SK-N-SH treated with all-trans-retinoic acid at 6 μM for 48 hours (cell line): ENCODE results near the gene CAMK4.

Source experiments
- ATAC-seq: fragments of 200-7000 bp; cut with Tn5 transposase; 3 replicates; pipeline ENCODE4 v1.9.1; 2020; ENCODE audit warnings: mild to moderate bottlenecking, moderate library complexity
- ARNTL ChIP-seq: fragments of 450-650 bp; formaldehyde crosslinking; IDR thresholded peaks from 2 replicates; pipeline ENCODE4 v1.5.0; 2020; ENCODE audit warnings: low read depth, mild to moderate bottlenecking, moderate library complexity, borderline replicate concordance
- BACH2 ChIP-seq: fragments of 250-450 bp; sonication (Bioruptor Pico); IDR thresholded peaks from 2 replicates; pipeline ENCODE4 v1.9.0; 2021; ENCODE audit warnings: mild to moderate bottlenecking, borderline replicate concordance
- CREB5 ChIP-seq: fragments of 250-450 bp; sonication (Bioruptor Pico); IDR thresholded peaks from 2 replicates; pipeline ENCODE4 v1.5.1; 2020; ENCODE audit warnings: low read depth, mild to moderate bottlenecking, moderate library complexity
- CSDC2 ChIP-seq: fragments of 250-450 bp; sonication (Bioruptor Pico); IDR thresholded peaks from 2 replicates; pipeline ENCODE4 v1.5.0; 2020; ENCODE audit warnings: mild to moderate bottlenecking, moderate library complexity
- CSRNP3 ChIP-seq: fragments of 250-450 bp; sonication (Bioruptor Pico); IDR thresholded peaks from 2 replicates; pipeline ENCODE4 v1.5.1; 2021; ENCODE audit warnings: mild to moderate bottlenecking, moderate library complexity
- GLIS3 ChIP-seq: fragments of 250-450 bp; sonication (Bioruptor Pico); IDR thresholded peaks from 2 replicates; pipeline ENCODE4 v1.5.0; 2020; ENCODE audit warnings: mild to moderate bottlenecking, moderate library complexity
- ISL1 ChIP-seq: fragments of 250-450 bp; sonication (Bioruptor Pico); IDR thresholded peaks from 2 replicates; pipeline ENCODE4 v2.1.2; 2022; ENCODE audit warnings: mild to moderate bottlenecking, moderate library complexity
- PATZ1 ChIP-seq: fragments of 250-450 bp; sonication (Bioruptor Pico); IDR thresholded peaks from 2 replicates; pipeline ENCODE4 v1.8.0; 2020; ENCODE audit warnings: mild to moderate bottlenecking, moderate library complexity, borderline replicate concordance
- POU6F1 ChIP-seq: fragments of 250-450 bp; sonication (Bioruptor Pico); IDR thresholded peaks from 2 replicates; pipeline ENCODE4 v1.8.0; 2021; ENCODE audit warnings: low read depth, mild to moderate bottlenecking, moderate library complexity, borderline replicate concordance
- PPARA ChIP-seq: fragments of 250-450 bp; sonication (Bioruptor Pico); IDR thresholded peaks from 2 replicates; pipeline ENCODE4 v1.5.0; 2020; ENCODE audit warnings: mild to moderate bottlenecking, borderline replicate concordance
- SNAI2 ChIP-seq: fragments of 250-450 bp; sonication (Bioruptor Pico); IDR thresholded peaks from 2 replicates; pipeline ENCODE4 v1.5.0; 2020; ENCODE audit warnings: mild to moderate bottlenecking, moderate library complexity
- TOX ChIP-seq: fragments of 250-450 bp; sonication (Bioruptor Pico); IDR thresholded peaks from 2 replicates; pipeline ENCODE4 v1.8.0; 2021; ENCODE audit warnings: mild to moderate bottlenecking, moderate library complexity, borderline replicate concordance
- TSHZ2 ChIP-seq: fragments of 250-450 bp; sonication (Bioruptor Pico); IDR thresholded peaks from 2 replicates; pipeline ENCODE4 v1.5.0; 2020; ENCODE audit warnings: mild to moderate bottlenecking, moderate library complexity
- ZC3H10 ChIP-seq: fragments of 250-450 bp; sonication (Bioruptor Pico); IDR thresholded peaks from 2 replicates; pipeline ENCODE4 v1.5.1; 2021; ENCODE audit warnings: mild to moderate bottlenecking, moderate library complexity
- ZFP3 ChIP-seq: fragments of 250-450 bp; sonication (Bioruptor Pico); IDR thresholded peaks from 2 replicates; pipeline ENCODE4 v1.5.0; 2020; ENCODE audit warnings: mild to moderate bottlenecking, moderate library complexity
- ZFP30 ChIP-seq: fragments of 450-650 bp; formaldehyde crosslinking; IDR thresholded peaks from 2 replicates; pipeline ENCODE4 v1.5.0; 2022; ENCODE audit warnings: mild to moderate bottlenecking, moderate library complexity
- ZNF565 ChIP-seq: fragments of 450-650 bp; formaldehyde crosslinking; conservative IDR thresholded peaks from 2 replicates; pipeline ENCODE4 v1.5.0; 2020; ENCODE audit warnings: low read depth, mild to moderate bottlenecking, moderate library complexity
- ZNF70 ChIP-seq: fragments of 450-650 bp; formaldehyde crosslinking; IDR thresholded peaks from 2 replicates; pipeline ENCODE4 v1.5.0; 2020; ENCODE audit warnings: mild to moderate bottlenecking, moderate library complexity
- ZNF8 ChIP-seq: fragments of 450-650 bp; formaldehyde crosslinking; IDR thresholded peaks from 2 replicates; pipeline ENCODE4 v1.5.0; 2020; ENCODE audit warnings: mild to moderate bottlenecking, moderate library complexity

Gene CAMK4

GRCh38 chr5:111394586-111394985 is 170.4 kb downstream of the CAMK4 start:
- ATAC-seq = no peak

GRCh38 chr5:111398013-111398412 is 173.8 kb downstream of the CAMK4 start:
- TF ChIP-seq ZFP30 (CRISPR knock-in tag) (no peak), ARNTL (no peak), ZFP3 (CRISPR knock-in tag) (no peak), ZNF8 (CRISPR knock-in tag) (no peak), SNAI2 (CRISPR knock-in tag) (no peak), CREB5 (CRISPR knock-in tag) (no peak), CSDC2 (CRISPR knock-in tag) (no peak)
- TF ChIP-seq, all 23 proteins: peak for 0
- no peak for ATAC-seq

More at GRCh38 chr5:111394586-111394985, 170.4 kb downstream of the CAMK4 start:
- TF ChIP-seq ZFP30 (CRISPR knock-in tag) (no peak), TSHZ2 (CRISPR knock-in tag) (no peak), PPARA (CRISPR knock-in tag) (no peak), ZC3H10 (CRISPR knock-in tag) (no peak), BACH2 (no peak), TOX (no peak), GLIS3 (CRISPR knock-in tag) (no peak), SNAI2 (CRISPR knock-in tag) (no peak), ZFP3 (CRISPR knock-in tag) (no peak), POU6F1 (CRISPR knock-in tag) (no peak), CSRNP3 (CRISPR knock-in tag) (no peak), ISL1 (CRISPR knock-in tag) (no peak), PATZ1 (no peak), ZNF565 (no peak), ZNF70 (CRISPR knock-in tag) (no peak)

GRCh38 chr5:111399113-111399512 is 174.9 kb downstream of the CAMK4 start:
- ATAC-seq = no peak

More at GRCh38 chr5:111399113-111399512, 174.9 kb downstream of the CAMK4 start:
- no peak for TF ChIP-seq PATZ1
